ENCODE measurements around the gene RIMBP2. TPM values are rescaled to one million over a fixed set of nuclear protein-coding genes. Genes with fewer than 3 reads are reported as not detected.

Gene RIMBP2
- polyA plus RNA-seq, 1 donor from 2014 or later = 14.6 TPM

DNA sequence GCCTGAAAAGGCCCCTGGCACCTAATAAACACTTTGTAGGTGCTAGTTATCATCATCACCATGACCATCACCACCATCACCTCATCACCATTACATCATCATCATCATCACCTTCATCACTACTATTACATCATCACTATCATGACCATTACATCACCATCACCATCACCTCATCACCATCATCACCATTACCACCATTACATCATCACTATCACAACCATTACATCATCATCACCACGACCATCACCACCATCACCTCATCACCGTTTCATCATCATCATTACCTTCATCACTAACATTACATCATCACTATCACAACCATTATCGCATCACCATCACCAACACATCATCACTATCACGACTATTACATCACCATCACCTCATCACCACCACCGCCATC is 132.8 kb downstream of the RIMBP2 start:
- no peaks in the 10 kb centered on the region for H3K79me2 ChIP-seq (replicated peaks; ENCODE audit: insufficient read depth, low read length)
- H3K9me2 ChIP-seq (ENCODE audit: insufficient read depth, low read length) = no peaks in the 10 kb centered on the region
- H3K9me3 ChIP-seq (ENCODE audit: low read length) = no peaks in the 10 kb centered on the region
- no peak for TF ChIP-seq POLR2AphosphoS5 (IDR thresholded peaks at IDR 0.05)
- no peak for TF ChIP-seq EZH2 (IDR thresholded peaks at IDR 0.05; ENCODE audit: borderline replicate concordance, insufficient read depth, low read length, poor library complexity, severe bottlenecking)
- TF ChIP-seq TAF1 (IDR thresholded peaks at IDR 0.05; ENCODE audit: low read depth) = no peak
- TF ChIP-seq MXI1 (conservative IDR thresholded peaks at IDR 0.05; ENCODE audit: poor library complexity, severe bottlenecking) = no peak
- TF ChIP-seq RAD21 (conservative IDR thresholded peaks at IDR 0.05) = no peak
- TF ChIP-seq EP300 (conservative IDR thresholded peaks at IDR 0.05; ENCODE audit: poor library complexity, severe bottlenecking) = no peak
- TF ChIP-seq SMC3 (conservative IDR thresholded peaks at IDR 0.05; ENCODE audit: poor library complexity) = no peak
- TF ChIP-seq, protein P1, sequence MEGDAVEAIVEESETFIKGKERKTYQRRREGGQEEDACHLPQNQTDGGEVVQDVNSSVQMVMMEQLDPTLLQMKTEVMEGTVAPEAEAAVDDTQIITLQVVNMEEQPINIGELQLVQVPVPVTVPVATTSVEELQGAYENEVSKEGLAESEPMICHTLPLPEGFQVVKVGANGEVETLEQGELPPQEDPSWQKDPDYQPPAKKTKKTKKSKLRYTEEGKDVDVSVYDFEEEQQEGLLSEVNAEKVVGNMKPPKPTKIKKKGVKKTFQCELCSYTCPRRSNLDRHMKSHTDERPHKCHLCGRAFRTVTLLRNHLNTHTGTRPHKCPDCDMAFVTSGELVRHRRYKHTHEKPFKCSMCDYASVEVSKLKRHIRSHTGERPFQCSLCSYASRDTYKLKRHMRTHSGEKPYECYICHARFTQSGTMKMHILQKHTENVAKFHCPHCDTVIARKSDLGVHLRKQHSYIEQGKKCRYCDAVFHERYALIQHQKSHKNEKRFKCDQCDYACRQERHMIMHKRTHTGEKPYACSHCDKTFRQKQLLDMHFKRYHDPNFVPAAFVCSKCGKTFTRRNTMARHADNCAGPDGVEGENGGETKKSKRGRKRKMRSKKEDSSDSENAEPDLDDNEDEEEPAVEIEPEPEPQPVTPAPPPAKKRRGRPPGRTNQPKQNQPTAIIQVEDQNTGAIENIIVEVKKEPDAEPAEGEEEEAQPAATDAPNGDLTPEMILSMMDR (IDR thresholded peaks at IDR 0.05; ENCODE audit: poor library complexity, severe bottlenecking) = no peak
- TF ChIP-seq, protein P2, sequence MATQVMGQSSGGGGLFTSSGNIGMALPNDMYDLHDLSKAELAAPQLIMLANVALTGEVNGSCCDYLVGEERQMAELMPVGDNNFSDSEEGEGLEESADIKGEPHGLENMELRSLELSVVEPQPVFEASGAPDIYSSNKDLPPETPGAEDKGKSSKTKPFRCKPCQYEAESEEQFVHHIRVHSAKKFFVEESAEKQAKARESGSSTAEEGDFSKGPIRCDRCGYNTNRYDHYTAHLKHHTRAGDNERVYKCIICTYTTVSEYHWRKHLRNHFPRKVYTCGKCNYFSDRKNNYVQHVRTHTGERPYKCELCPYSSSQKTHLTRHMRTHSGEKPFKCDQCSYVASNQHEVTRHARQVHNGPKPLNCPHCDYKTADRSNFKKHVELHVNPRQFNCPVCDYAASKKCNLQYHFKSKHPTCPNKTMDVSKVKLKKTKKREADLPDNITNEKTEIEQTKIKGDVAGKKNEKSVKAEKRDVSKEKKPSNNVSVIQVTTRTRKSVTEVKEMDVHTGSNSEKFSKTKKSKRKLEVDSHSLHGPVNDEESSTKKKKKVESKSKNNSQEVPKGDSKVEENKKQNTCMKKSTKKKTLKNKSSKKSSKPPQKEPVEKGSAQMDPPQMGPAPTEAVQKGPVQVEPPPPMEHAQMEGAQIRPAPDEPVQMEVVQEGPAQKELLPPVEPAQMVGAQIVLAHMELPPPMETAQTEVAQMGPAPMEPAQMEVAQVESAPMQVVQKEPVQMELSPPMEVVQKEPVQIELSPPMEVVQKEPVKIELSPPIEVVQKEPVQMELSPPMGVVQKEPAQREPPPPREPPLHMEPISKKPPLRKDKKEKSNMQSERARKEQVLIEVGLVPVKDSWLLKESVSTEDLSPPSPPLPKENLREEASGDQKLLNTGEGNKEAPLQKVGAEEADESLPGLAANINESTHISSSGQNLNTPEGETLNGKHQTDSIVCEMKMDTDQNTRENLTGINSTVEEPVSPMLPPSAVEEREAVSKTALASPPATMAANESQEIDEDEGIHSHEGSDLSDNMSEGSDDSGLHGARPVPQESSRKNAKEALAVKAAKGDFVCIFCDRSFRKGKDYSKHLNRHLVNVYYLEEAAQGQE (IDR thresholded peaks at IDR 0.05; ENCODE audit: borderline replicate concordance) = no peak
- H3K27me3 ChIP-seq (ENCODE audit: insufficient read depth, low read depth, low read length) = no peaks in the 10 kb centered on the region
- no peaks in the 10 kb centered on the region for H3F3A ChIP-seq (ENCODE audit: insufficient read depth, low read length, poor library complexity, severe bottlenecking)
- no peak overlapping the region for H3K9ac ChIP-seq (ENCODE audit: low read length)
- no peaks in the 10 kb centered on the region for H3K36me3 ChIP-seq (ENCODE audit: insufficient read depth, low read length)
- H3K4me3 ChIP-seq (ENCODE audit: low read length) = no peak overlapping the region
- H2AFZ ChIP-seq (ENCODE audit: low read depth, low read length) = no peak overlapping the region
- H3K27ac ChIP-seq (ENCODE audit: low read length) = no peak overlapping the region
- no peaks in the 10 kb centered on the region for H4K20me1 ChIP-seq (ENCODE audit: insufficient read depth)
- no peak overlapping the region for H3K4me2 ChIP-seq (ENCODE audit: low read length)

DNA sequence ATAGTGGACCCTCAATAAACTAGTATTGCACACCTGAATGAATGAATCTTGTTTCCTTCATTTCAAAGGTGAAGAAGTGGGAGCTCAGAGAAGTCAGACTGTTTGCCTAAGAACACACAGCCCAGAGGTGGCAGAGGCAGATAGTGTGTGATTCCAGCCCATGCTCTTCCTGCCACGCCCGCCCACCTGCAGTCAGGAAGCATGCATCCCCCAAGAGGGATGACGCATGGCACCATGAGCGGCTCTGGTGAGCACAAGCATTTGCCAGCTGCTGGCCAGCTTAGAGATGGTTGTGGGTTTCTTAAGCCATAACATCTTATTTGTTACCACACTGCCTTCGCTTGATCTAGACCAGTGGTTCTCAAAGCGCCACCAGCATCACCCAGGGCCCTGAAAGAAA is 133.8 kb downstream of the RIMBP2 start:
- no peaks in the 10 kb centered on the region for H3F3A ChIP-seq (ENCODE audit: insufficient read depth, low read length, poor library complexity, severe bottlenecking)
- no peak overlapping the region for H3K27ac ChIP-seq (ENCODE audit: low read length)
- no peaks in the 10 kb centered on the region for H3K27me3 ChIP-seq (ENCODE audit: insufficient read depth, low read depth, low read length)
- H3K36me3 ChIP-seq (ENCODE audit: insufficient read depth, low read length) = no peaks in the 10 kb centered on the region
- no peak overlapping the region for H3K9ac ChIP-seq (ENCODE audit: low read length)
- no peaks in the 10 kb centered on the region for H3K9me2 ChIP-seq (ENCODE audit: insufficient read depth, low read length)
- no peak overlapping the region for H3K4me2 ChIP-seq (ENCODE audit: low read length)
- H3K4me3 ChIP-seq (ENCODE audit: low read length) = no peak overlapping the region
- TF ChIP-seq, protein P1 (IDR thresholded peaks at IDR 0.05; ENCODE audit: poor library complexity, severe bottlenecking) = no peak
- TF ChIP-seq RAD21 (conservative IDR thresholded peaks at IDR 0.05) = no peak
- no peak for TF ChIP-seq POLR2AphosphoS5 (IDR thresholded peaks at IDR 0.05)
- no peak for TF ChIP-seq SMC3 (conservative IDR thresholded peaks at IDR 0.05; ENCODE audit: poor library complexity)
- TF ChIP-seq EZH2 (IDR thresholded peaks at IDR 0.05; ENCODE audit: borderline replicate concordance, insufficient read depth, low read length, poor library complexity, severe bottlenecking) = no peak
- no peak for TF ChIP-seq MXI1 (conservative IDR thresholded peaks at IDR 0.05; ENCODE audit: poor library complexity, severe bottlenecking)
- TF ChIP-seq, protein P2 (IDR thresholded peaks at IDR 0.05; ENCODE audit: borderline replicate concordance) = no peak
- TF ChIP-seq EP300 (conservative IDR thresholded peaks at IDR 0.05; ENCODE audit: poor library complexity, severe bottlenecking) = no peak
- H3K79me2 ChIP-seq (replicated peaks; ENCODE audit: insufficient read depth, low read length) = no peaks in the 10 kb centered on the region
- H2AFZ ChIP-seq (ENCODE audit: low read depth, low read length) = no peak overlapping the region
- H4K20me1 ChIP-seq (ENCODE audit: insufficient read depth) = no peaks in the 10 kb centered on the region
- no peaks in the 10 kb centered on the region for H3K9me3 ChIP-seq (ENCODE audit: low read length)

Data from neural cell (in vitro differentiated cells).